Stimulated activated effector memory CD8-positive, alpha-beta T cell treated with anti-CD3 and anti-CD28 coated beads, Interleukin-12 subunit alpha, Interleukin-12 subunit beta, amount 100 ng/mL, for 72 hours (primary cell): ENCODE measurements around the gene PBX4.

Experiments used
- ATAC-seq: fragments of 150-1000 bp; cut with Tn5 transposase; 2 replicates; pipeline ENCODE4 v1.10.0; 2021
- DNase-seq, 2 donors: peaks; one replicate each; pipeline ENCODE4 v3.0.0; 2021 to 2022; ENCODE audit warnings: low spot score in 2 of 2
- H3K27ac Mint-ChIP-seq: one replicate; pipeline ENCODE4 v1.8.0; 2022; ENCODE audit warnings: mild to moderate bottlenecking, mixed read lengths
- H3K36me3 Mint-ChIP-seq: one replicate; pipeline ENCODE4 v1.8.0; 2022; ENCODE audit warnings: mild to moderate bottlenecking, mixed read lengths
- H3K4me1 Mint-ChIP-seq: one replicate; pipeline ENCODE4 v1.8.0; 2022; ENCODE audit warnings: mixed read lengths
- H3K4me3 Mint-ChIP-seq: one replicate; pipeline ENCODE4 v1.8.0; 2022; ENCODE audit warnings: mild to moderate bottlenecking, mixed read lengths
- H3K9me3 Mint-ChIP-seq: one replicate; pipeline ENCODE4 v1.8.0; 2022; ENCODE audit warnings: mixed read lengths

PBX4 gene

DNA sequence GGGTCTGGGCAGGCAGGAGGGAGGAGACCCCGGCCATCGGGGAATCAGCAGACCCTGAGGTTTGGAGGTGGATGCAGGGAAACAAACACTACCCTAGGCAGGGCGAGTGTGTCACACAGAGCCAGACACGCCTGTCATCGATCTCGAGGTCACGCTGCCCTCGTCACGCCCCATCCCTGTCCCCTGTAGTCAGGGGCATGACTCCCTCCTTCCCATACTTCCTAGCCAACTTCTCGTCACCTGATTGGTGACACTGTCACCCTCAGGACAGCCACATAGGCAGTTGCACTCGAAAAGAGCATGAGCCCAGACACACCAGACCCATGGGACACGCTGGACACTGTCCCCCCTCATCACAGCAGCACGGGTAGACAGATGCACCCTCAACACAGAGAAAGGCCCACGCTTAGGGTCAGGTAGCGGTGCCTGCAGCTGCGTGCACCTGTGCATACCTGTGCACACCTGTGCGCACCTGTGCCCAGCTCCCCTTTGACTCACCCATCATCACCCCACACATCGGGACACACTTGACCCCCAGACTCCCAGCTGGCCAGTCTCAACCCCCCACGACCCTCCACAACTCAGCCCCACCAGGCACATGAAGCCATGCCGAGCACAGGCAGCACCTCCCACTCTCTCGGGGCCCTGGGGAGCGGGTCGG, 68.6 kb downstream of the PBX4 start:
- no peak for DNase-seq
- no peak overlapping the region for H3K27ac Mint-ChIP-seq

DNA sequence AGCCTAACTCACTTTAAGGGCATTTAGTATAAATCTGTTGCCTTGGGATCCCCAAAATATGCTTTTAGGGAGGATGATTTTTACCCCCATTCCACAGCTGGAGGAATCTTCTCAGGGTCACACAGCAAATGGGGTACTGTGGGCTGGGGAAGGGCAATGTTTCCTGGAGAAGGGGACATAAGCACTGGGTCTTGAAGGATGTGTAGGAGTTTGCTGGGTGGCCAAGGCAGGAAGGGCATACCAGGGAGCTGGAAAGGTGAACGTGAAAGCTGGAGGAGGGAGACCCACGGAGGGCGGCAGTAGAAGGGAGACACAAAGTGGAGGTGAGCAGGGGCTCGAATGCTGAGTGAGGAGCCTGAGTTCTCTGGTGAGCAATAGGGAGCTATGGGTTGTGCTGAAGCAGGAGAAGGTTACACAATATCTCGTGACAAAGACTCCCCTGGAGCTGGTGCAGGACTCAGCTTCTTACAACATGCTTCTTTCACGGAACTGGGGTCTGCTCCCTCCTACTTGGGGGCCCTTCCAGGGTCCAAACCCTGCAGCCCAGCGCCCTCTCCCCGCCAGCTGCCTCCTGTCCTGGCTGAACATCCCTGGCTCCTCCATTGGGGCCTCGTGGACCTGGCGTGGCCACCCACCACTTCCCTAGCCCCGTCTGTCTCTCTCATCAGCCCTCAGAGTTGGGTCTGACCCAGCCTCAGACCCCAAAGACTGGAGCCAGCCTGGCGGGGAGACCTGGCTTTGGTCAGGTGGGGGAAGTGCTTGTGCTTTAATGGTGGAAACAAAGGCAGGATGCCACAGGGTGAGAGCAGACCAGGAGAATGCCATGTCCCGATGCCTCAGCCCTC, 69.3 kb downstream of the PBX4 start:
- Mint-ChIP-seq H3K4me1 (peaks cover 3% of the 10 kb centered on the region), H3K36me3 (no peaks in the 10 kb centered on the region), H3K4me3 (no peak overlapping the region), H3K27ac (peak overlapping the region; percentile 36), H3K9me3 (no peaks in the 10 kb centered on the region)
- no peak for DNase-seq
- ATAC-seq: no peak

More for the DNA sequence above, 68.6 kb downstream of the PBX4 start:
- Mint-ChIP-seq H3K4me3 (no peak overlapping the region), H3K9me3 (no peaks in the 10 kb centered on the region), H3K36me3 (no peaks in the 10 kb centered on the region), H3K4me1 (peaks cover 9% of the 10 kb centered on the region)
- ATAC-seq: no peak

DNA sequence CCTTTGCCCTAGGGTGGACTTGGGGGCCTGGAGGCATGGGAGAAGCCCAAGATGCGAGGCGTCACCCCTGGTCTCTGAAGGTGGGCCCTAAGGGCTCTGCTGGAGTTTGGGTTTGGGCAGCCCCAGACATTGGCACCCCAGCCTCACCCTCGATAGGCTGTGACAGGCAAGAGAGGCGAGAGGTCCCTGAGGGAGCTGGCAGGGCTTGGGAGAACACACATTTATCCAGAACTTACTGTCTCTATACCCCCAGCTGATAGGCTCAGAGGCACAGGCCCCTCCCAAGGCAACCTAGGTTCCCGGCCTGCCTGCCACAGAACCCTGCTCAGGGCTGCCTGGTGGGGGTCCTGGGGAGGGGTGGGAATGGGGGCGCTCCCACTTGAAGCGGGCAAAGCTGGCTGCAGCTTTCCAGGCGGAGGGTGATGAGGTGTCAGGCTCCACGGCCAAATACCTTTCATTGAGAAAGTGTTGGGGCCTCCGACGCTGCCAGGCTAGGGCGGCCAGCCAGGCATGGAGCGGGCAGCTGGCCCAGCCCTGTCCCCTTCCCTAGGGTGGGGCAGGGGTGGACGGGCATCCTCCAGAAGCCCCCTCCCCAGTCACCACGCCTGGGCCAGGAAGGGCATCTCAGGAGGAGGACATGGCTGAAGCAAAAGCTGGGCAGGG, 70.7 kb downstream of the PBX4 start:
- no peak for ATAC-seq
- DNase-seq: no peak

DNA sequence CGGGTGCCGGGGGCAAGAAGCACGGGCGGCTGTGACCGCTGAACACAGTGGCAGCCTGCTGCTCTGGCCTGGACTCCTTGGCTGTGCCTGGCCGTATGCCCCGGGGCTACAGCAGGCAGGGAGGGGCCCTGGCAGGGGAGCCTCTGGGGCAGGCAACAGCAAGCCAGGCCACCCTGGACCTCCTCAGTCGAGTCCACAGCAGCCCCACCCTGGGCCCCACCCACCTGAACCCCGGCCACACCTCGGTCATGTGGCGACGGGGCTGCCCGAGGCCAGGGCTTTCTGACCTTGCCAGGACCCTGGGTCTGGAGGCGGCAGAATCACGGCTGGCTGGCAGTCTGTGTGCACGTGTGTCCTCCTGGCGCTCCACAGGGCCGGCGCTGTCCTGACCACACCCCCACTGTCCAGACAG, 71.7 kb downstream of the PBX4 start:
- no peak overlapping the region for H3K4me3 Mint-ChIP-seq
- H3K9me3 Mint-ChIP-seq: no peaks in the 10 kb centered on the region
- H3K27ac Mint-ChIP-seq: no peak overlapping the region
- DNase-seq (no peak), ATAC-seq (no peak)
- H3K36me3 Mint-ChIP-seq: peaks cover 6% of the 10 kb centered on the region
- peaks cover 8% of the 10 kb centered on the region for H3K4me1 Mint-ChIP-seq

More for the DNA sequence above, 70.7 kb downstream of the PBX4 start:
- Mint-ChIP-seq H3K4me1 (no peaks in the 10 kb centered on the region), H3K4me3 (no peak overlapping the region), H3K9me3 (no peaks in the 10 kb centered on the region), H3K36me3 (no peaks in the 10 kb centered on the region), H3K27ac (no peak overlapping the region)

DNA sequence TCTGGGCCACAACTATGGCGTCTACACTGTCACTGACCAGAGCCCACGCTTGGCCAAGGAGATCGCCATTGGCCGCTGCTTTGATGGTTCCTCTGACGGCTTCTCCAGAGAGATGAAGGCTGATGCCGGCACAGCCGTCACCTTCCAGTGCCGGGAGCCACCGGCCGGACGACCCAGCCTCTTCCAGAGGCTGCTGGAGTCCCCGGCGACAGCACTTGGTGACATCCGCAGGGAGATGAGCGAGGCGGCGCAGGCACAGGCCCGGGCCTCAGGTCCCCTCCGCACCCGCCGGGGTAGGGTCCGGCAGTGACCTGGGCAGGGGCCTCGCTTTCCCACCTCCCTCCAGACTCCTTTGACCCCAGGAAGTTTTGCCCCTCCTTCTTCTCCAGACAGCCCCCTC, 72.8 kb downstream of the PBX4 start:
- Mint-ChIP-seq H3K4me1 (peaks cover 17% of the 10 kb centered on the region), H3K36me3 (peaks cover 7% of the 10 kb centered on the region), H3K27ac (no peak overlapping the region), H3K9me3 (no peaks in the 10 kb centered on the region), H3K4me3 (no peak overlapping the region)
- DNase-seq (no peak), ATAC-seq (no peak)

DNA sequence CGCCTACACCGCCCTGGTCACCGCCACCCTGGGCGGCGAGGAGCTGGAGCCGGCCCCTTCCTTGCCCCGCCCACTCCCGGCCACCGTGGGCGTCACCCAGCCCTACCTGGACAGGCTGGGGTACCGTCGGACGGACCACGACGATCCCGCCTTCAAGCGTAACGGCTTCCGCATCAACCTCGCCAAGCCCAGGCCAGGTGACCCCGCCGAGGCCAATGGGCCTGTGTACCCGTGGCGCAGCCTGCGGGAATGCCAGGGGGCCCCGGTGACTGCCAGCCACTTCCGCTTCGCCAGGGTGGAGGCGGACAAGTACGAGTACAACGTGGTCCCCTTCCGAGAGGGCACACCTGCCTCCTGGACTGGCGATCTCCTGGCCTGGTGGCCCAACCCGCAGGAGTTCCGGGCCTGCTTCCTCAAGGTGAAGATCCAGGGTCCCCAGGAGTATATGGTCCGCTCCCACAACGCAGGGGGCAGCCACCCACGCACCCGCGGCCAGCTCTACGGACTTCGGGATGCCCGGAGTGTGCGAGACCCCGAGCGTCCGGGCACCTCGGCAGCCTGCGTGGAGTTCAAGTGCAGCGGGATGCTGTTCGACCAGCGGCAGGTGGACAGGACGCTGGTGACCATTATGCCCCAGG, 73.4 kb downstream of the PBX4 start:
- Mint-ChIP-seq H3K27ac (no peak overlapping the region), H3K4me3 (no peak overlapping the region), H3K4me1 (peaks cover 21% of the 10 kb centered on the region), H3K36me3 (peaks cover 7% of the 10 kb centered on the region), H3K9me3 (no peaks in the 10 kb centered on the region)
- DNase-seq (no peak), ATAC-seq (no peak)

DNA sequence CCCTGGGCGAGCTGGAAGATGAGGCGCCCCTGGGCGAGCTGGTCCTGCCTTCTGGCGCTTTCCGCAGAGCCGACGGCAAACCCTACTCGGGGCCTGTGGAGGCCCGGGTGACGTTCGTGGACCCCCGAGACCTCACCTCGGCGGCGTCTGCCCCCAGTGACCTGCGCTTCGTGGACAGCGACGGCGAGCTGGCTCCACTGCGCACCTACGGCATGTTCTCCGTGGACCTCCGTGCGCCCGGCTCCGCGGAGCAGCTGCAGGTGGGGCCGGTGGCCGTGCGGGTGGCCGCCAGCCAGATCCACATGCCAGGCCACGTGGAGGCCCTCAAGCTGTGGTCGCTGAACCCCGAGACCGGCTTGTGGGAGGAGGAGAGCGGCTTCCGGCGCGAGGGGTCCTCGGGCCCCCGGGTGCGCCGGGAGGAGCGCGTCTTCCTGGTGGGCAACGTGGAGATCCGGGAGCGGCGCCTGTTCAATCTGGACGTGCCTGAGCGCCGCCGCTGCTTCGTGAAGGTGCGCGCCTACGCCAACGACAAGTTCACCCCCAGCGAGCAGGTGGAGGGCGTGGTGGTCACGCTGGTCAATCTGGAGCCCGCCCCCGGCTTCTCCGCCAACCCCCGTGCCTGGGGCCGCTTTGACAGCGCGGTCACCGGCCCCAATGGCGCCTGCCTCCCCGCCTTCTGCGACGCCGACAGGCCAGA, 74.1 kb downstream of the PBX4 start:
- no peak for DNase-seq
- no peaks in the 10 kb centered on the region for H3K9me3 Mint-ChIP-seq
- H3K4me3 Mint-ChIP-seq: no peak overlapping the region
- no peak for ATAC-seq
- H3K27ac Mint-ChIP-seq: no peak overlapping the region
- peaks cover 21% of the 10 kb centered on the region for H3K4me1 Mint-ChIP-seq
- H3K36me3 Mint-ChIP-seq: peaks cover 7% of the 10 kb centered on the region

DNA sequence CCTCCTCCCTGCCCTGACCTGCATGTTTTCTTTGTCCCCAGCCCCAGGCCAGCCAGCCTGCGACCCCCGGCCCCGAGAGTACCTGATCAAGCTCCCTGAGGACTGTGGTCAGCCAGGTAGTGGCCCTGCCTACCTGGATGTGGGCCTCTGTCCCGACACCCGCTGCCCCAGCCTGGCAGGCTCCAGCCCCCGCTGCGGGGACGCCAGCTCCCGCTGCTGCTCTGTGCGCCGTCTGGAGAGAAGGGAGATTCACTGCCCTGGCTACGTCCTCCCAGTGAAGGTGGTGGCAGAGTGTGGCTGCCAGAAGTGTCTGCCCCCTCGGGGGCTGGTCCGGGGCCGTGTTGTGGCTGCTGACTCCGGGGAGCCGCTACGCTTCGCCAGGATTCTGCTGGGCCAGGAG, 74.8 kb downstream of the PBX4 start:
- Mint-ChIP-seq H3K27ac (no peak overlapping the region), H3K36me3 (peaks cover 7% of the 10 kb centered on the region), H3K4me1 (peaks cover 26% of the 10 kb centered on the region), H3K4me3 (no peak overlapping the region), H3K9me3 (no peaks in the 10 kb centered on the region)
- ATAC-seq: no peak
- DNase-seq: no peak

DNA sequence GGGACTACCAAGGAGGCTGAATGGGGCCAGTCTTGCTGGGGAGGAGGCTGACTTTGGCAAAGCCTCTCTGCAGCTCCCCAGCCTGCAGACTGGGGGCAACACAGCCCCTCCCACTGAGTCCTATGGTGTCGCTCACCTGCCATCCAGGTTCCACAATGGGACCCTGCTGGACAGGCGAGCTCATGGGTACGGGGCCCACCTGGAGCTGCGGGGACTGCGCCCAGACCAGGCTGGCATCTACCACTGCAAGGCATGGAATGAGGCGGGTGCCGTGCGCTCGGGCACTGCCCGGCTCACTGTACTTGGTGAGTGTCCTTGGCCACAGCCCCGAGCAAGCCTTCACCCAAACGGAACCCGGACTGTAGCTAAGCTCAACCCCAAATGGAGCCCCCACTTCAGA, 75.4 kb downstream of the PBX4 start:
- peaks cover 7% of the 10 kb centered on the region for H3K36me3 Mint-ChIP-seq
- H3K27ac Mint-ChIP-seq: no peak overlapping the region

DNA sequence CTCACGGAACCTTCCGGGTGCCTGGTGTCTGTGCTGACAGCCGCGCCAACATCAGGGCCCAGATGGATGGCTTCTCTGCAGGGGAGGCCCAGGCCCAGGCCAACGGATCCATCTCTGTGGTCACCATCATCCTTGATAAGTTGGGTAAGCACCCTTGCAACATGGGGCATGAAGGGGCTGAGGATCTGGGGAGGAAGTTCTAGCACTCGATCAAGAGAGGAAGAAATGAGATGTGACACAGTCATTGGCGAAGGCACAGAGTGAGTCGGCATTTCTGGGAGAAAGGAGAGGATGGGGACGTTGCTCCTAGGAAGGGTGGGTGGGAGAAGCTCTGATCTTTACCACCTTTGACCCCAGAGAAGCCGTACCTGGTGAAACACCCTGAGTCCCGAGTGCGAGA, 76.0 kb downstream of the PBX4 start:
- H3K36me3 Mint-ChIP-seq: peaks cover 7% of the 10 kb centered on the region
- ATAC-seq (no peak), DNase-seq (no peak)
- no peaks in the 10 kb centered on the region for H3K9me3 Mint-ChIP-seq
- no peak overlapping the region for H3K4me3 Mint-ChIP-seq
- H3K4me1 Mint-ChIP-seq: peaks cover 33% of the 10 kb centered on the region
- no peak overlapping the region for H3K27ac Mint-ChIP-seq

More for the DNA sequence above, 75.4 kb downstream of the PBX4 start:
- Mint-ChIP-seq H3K9me3 (no peaks in the 10 kb centered on the region), H3K4me1 (peaks cover 29% of the 10 kb centered on the region), H3K4me3 (no peak overlapping the region)
- ATAC-seq (no peak), DNase-seq (no peak)

DNA sequence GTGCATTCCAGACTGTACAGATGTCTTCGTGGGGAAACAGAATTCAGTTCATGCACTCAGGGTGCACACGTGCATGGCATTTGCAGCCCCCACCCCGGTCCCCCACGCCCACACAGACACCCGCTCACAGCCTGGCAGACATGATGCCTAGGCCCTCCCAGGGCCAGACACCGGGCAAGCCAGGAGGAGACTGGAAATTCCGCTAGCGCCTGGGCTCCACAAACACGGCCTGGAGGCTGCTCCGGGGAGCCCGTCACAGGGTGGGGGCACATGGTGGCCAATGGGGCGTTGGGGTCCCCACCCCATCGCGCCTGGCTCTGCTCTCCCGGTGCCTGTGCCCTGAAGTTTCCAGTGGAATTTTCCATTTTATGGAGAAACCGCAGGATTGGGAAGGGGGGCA, 76.9 kb downstream of the PBX4 start:
- Mint-ChIP-seq H3K9me3 (no peaks in the 10 kb centered on the region), H3K4me1 (peaks cover 40% of the 10 kb centered on the region), H3K36me3 (peaks cover 7% of the 10 kb centered on the region), H3K27ac (no peak overlapping the region), H3K4me3 (peak overlapping the region; percentile 71)
- ATAC-seq (no peak), DNase-seq (no peak)

DNA sequence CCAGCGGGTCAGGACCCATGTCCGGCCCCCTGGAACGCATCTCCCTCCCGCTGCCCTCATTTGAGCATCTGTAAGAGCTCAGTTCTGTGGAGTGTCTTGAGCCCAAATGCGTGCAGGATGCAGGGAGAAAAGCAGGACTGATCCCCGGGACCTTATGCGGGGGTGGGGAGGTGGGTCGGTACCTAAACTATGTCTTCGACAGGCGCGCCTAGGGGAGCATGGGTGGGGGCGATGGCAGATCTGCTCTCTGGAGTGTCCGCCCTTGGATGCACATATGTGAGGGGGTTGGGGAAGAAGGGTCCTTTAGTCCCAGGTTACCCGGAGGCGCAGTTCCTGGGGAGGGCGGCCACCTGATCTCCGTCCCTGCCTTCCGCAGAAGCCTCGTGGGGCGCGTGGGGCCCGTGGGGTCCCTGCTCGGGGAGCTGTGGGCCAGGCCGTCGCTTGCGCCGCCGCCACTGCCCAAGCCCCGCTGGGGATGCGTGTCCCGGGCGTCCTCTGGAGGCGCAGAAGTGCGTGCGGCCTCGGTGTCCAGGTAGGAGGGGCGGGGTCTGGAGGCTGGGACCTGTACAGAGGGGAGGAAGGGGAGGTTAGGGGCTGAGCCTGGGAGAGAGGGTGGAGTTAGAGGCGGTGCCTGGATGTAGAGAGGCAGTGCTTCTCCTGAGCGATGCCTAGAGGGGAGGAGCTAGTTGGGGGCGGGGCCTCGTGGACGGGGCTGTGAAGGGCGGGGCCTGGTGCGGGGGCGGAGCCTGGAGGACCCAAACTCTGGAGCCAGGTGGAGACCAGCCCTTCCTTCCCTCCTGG, 77.6 kb downstream of the PBX4 start:
- peak overlapping the region; percentile 48 for H3K27ac Mint-ChIP-seq

DNA sequence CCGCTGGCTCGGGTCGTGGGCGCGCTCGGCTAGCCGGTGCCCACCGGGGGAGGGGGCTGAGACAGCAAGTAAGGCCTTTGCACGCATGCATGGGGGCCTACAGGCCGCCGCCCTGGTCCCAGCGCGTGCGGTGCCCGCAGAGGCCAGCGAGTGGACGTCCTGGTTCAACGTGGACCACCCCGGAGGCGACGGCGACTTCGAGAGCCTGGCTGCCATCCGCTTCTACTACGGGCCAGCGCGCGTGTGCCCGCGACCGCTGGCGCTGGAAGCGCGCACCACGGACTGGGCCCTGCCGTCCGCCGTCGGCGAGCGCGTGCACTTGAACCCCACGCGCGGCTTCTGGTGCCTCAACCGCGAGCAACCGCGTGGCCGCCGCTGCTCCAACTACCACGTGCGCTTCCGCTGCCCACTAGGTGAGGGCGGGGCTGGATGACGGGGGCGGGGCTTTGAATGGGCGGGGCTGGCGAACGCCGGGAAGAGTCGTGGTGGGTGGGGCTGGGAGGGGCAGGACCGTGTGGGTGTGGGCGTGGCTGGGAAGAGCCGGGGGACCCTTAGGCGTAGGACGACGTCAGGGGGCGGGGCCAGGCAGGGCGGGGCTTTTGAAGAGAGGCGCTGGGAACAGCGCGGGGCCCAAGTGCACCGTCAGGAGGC, 78.3 kb downstream of the PBX4 start:
- Mint-ChIP-seq H3K4me3 (peak overlapping the region; percentile 71), H3K4me1 (peaks cover 41% of the 10 kb centered on the region), H3K36me3 (peaks cover 14% of the 10 kb centered on the region), H3K27ac (peak overlapping the region; percentile 48), H3K9me3 (no peaks in the 10 kb centered on the region)
- peak; percentile 38 for ATAC-seq
- peak in 1 of 2 donors; percentile 21 for DNase-seq

More for the DNA sequence above, 77.6 kb downstream of the PBX4 start:
- ATAC-seq (peak; percentile 85), DNase-seq (peak; percentile 61 to 82)
- Mint-ChIP-seq H3K4me3 (peak overlapping the region; percentile 71), H3K9me3 (no peaks in the 10 kb centered on the region), H3K36me3 (peaks cover 12% of the 10 kb centered on the region), H3K4me1 (peaks cover 41% of the 10 kb centered on the region)

DNA sequence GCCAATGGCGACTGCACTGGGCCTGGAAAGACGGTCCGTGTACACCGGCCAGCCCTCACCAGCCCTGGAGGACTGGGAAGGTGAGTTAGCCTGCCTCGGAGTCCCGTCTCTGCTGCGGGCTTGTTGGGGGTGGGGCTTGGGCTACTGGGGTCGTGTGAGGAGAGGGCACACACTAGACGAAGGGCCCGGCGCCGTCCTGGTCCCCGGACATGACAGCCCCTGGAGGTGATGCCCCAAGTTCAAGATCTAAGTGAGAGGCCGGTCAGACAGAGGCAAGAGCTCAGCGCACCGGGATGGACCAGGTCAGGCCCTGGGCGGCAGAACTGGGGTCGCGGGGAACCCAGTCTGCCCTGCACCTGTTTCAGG, 78.8 kb downstream of the PBX4 start:
- peak overlapping the region; percentile 24 for H3K4me3 Mint-ChIP-seq
- no peak overlapping the region for H3K27ac Mint-ChIP-seq
- H3K4me1 Mint-ChIP-seq: peaks cover 41% of the 10 kb centered on the region
- H3K36me3 Mint-ChIP-seq: peaks cover 14% of the 10 kb centered on the region
- ATAC-seq: no peak
- DNase-seq: no peak
- H3K9me3 Mint-ChIP-seq: no peaks in the 10 kb centered on the region
